Activated T-helper 1 cell treated with anti-CD3 and anti-CD28 coated beads, Interleukin-12 subunit alpha, Interleukin-12 subunit beta, Interleukin-2, Interleukin-4 antibody, amounts not matched to agents 30 ng/mL and 10 ng/mL and 1 ng/mL, durations not matched to agents 14 hours and 24 hours and 36 hours (primary cell): ENCODE results near the gene ME3. TPM values are rescaled to one million over a fixed set of nuclear protein-coding genes. Genes with fewer than 3 reads are reported as not detected.

Experiments
- DNase-seq: peaks from one replicate; pipeline ENCODE4 v3.0.0; 2021; ENCODE audit warnings: low spot score
- H3K27ac Mint-ChIP-seq: one replicate; pipeline ENCODE4 v1.8.0; 2021; ENCODE audit warnings: mild to moderate bottlenecking, mixed read lengths
- H3K27me3 Mint-ChIP-seq: one replicate; pipeline ENCODE4 v1.8.0; 2022; ENCODE audit warnings: mild to moderate bottlenecking, moderate library complexity, mixed read lengths; ENCODE audit not compliant: insufficient read depth
- H3K36me3 Mint-ChIP-seq: one replicate; pipeline ENCODE4 v1.8.0; 2021; ENCODE audit warnings: low read depth, mixed read lengths
- H3K4me1 Mint-ChIP-seq: one replicate; pipeline ENCODE4 v1.8.0; 2021; ENCODE audit warnings: low read depth, mixed read lengths
- H3K4me3 Mint-ChIP-seq: one replicate; pipeline ENCODE4 v1.8.0; 2021; ENCODE audit warnings: mild to moderate bottlenecking, moderate library complexity, mixed read lengths
- H3K9me3 Mint-ChIP-seq: one replicate; pipeline ENCODE4 v1.8.0; 2021; ENCODE audit warnings: mixed read lengths
- intact Hi-C: fragments of 100-400 bp; cut with micrococcal nuclease; formaldehyde crosslinking; loops from one replicate; pipeline ENCODE4 v1.15.1; 2024
- total RNA-seq: library from RNA; stranded (reverse); gene quantifications from 2 replicates; pipeline ENCODE4 v1.2.3, GENCODE V29; 2022

Gene ME3
- total RNA-seq, 1 donor from 2014 or later: 12.8 TPM

- no peaks in the 10 kb centered on the region for H3K36me3 Mint-ChIP-seq
- no peak overlapping the region for H3K27ac Mint-ChIP-seq
- no peak overlapping the region for H3K4me3 Mint-ChIP-seq
- H3K9me3 Mint-ChIP-seq: no peaks in the 10 kb centered on the region
- intact Hi-C loops: no loop called here
- no peaks in the 10 kb centered on the region for H3K4me1 Mint-ChIP-seq
- no peaks in the 10 kb centered on the region for H3K27me3 Mint-ChIP-seq
- DNase-seq: no peak
These were observed 276.0 kb downstream of the ME3 start for GRCh38 chr11:86396396-86396795.

GRCh38 chr11:86395061-86395551, 277.3 kb downstream of the ME3 start:
- Mint-ChIP-seq H3K27me3 (no peaks in the 10 kb centered on the region), H3K36me3 (no peaks in the 10 kb centered on the region), H3K4me3 (no peak overlapping the region), H3K4me1 (no peaks in the 10 kb centered on the region), H3K9me3 (no peaks in the 10 kb centered on the region), H3K27ac (no peak overlapping the region)
- intact Hi-C loops: no loop called here
- no peak for DNase-seq

Other genes starting within 250 kb of the ME3 start
- 77.2 and 83.0 TPM in 2 replicates for gene PRSS23, start 127.9 kb upstream of the ME3 start, total RNA-seq